ENCODE data around the gene SPTBN4.

SPTBN4 gene

GRCh38 chr19:40567750-40568494 is 101.1 kb downstream of the SPTBN4 start:
- DNase-seq = no peak

- peak; percentile 95 for DNase-seq
Measured at GRCh38 chr19:40570313-40571004, 103.7 kb downstream of the SPTBN4 start.

GRCh38 chr19:40571005-40571318 is 104.2 kb downstream of the SPTBN4 start:
- no peak for DNase-seq

- DNase-seq = no peak
Measured at GRCh38 chr19:40571831-40572495, 105.2 kb downstream of the SPTBN4 start.

GRCh38 chr19:40575326-40575725 is 108.5 kb downstream of the SPTBN4 start:
- no peak for DNase-seq

GRCh38 chr19:40576151-40576584 is 109.4 kb downstream of the SPTBN4 start:
- DNase-seq = peak; percentile 47

GRCh38 chr19:40576585-40577451 is 110.0 kb downstream of the SPTBN4 start, which contains the start of gene SHKBP1:
Gene SHKBP1 (plus strand): TSS chr19:40576873. CDS start chr19:40576900, 27 bp downstream.
- peak; percentile 91 for DNase-seq

- DNase-seq = no peak
Measured at GRCh38 chr19:40578442-40578908, 111.7 kb downstream of the SPTBN4 start.

GRCh38 chr19:40580619-40581018 is 113.8 kb downstream of the SPTBN4 start:
- no peak for DNase-seq

GRCh38 chr19:40581531-40581930 is 114.7 kb downstream of the SPTBN4 start:
- no peak for DNase-seq

- no peak for DNase-seq
Measured at GRCh38 chr19:40582467-40582866, 115.7 kb downstream of the SPTBN4 start.

- DNase-seq = no peak
Measured at GRCh38 chr19:40583283-40583682, 116.5 kb downstream of the SPTBN4 start.

GRCh38 chr19:40584007-40584406 is 117.2 kb downstream of the SPTBN4 start:
- no peak for DNase-seq

- no peak for DNase-seq
Measured at GRCh38 chr19:40585241-40585981, 118.6 kb downstream of the SPTBN4 start.

- no peak for DNase-seq
Measured at GRCh38 chr19:40585982-40586422, 119.2 kb downstream of the SPTBN4 start.

GRCh38 chr19:40586611-40587010 is 119.8 kb downstream of the SPTBN4 start:
- no peak for DNase-seq

GRCh38 chr19:40588110-40588854 is 121.5 kb downstream of the SPTBN4 start:
- DNase-seq = no peak

- peak; percentile 8 for DNase-seq
Measured at GRCh38 chr19:40588926-40589569, 122.2 kb downstream of the SPTBN4 start.

GRCh38 chr19:40589591-40590429 is 123.0 kb downstream of the SPTBN4 start:
- no peak for DNase-seq
